Measurements from ENCODE around the gene SRSF4. TPM values are rescaled to one million over a fixed set of nuclear protein-coding genes. Genes with fewer than 3 reads are reported as not detected.

Gene SRSF4
- total RNA-seq, 1 experiment from 2014 or later: 44.1 TPM

GRCh38 chr1:29162025-29162424, 19.7 kb downstream of the SRSF4 start:
- Mint-ChIP-seq H3K27me3 (ENCODE audit: insufficient read depth, unreplicated experiment) (no peaks in the 10 kb centered on the region), H3K9me3 (ENCODE audit: unreplicated experiment) (no peaks in the 10 kb centered on the region), H3K27ac (ENCODE audit: unreplicated experiment) (no peak overlapping the region), H3K36me3 (ENCODE audit: insufficient read depth, unreplicated experiment) (peaks cover 67% of the 10 kb centered on the region), H3K4me1 (ENCODE audit: low read depth, unreplicated experiment) (no peaks in the 10 kb centered on the region), H3K4me3 (ENCODE audit: unreplicated experiment) (no peak overlapping the region)
- CTCF ChIA-PET: no interaction called here
- H3K4me1 ChIP-seq: peaks cover 15% of the 10 kb centered on the region
- H3K36me3 ChIP-seq (ENCODE audit: control insufficient read depth, insufficient read depth, low read length): peaks cover 2% of the 10 kb centered on the region; the same call in 1 of the 2 replicates
- no peak overlapping the region for H3K4me3 ChIP-seq (ENCODE audit: low read depth, low read length)
- BruUV-seq (replicated peaks): no TSS peak
- TF ChIP-seq CTCF (IDR thresholded peaks at IDR 0.05; ENCODE audit: insufficient read depth in 1 of 2, low read depth in 1 of 2, low read length in 1 of 2, severe bottlenecking in 1 of 2, unreplicated experiment in 1 of 2): no peak
- H3K9me3 ChIP-seq: peaks cover 4% of the 10 kb centered on the region; the same call in 1 of the 2 replicates
- POLR2A ChIA-PET: no interaction called here
- H3K27me3 ChIP-seq (replicated peaks; ENCODE audit: control insufficient read depth, insufficient read depth, low read length): no peaks in the 10 kb centered on the region
- intact Hi-C loops (cut with micrococcal nuclease; ENCODE audit: unreplicated experiment): no loop called here
- no peak for DNase-seq

GRCh38 chr1:29159773-29160172, 21.9 kb downstream of the SRSF4 start:
- Mint-ChIP-seq H3K4me3 (ENCODE audit: unreplicated experiment) (no peak overlapping the region), H3K4me1 (ENCODE audit: low read depth, unreplicated experiment) (no peaks in the 10 kb centered on the region), H3K36me3 (ENCODE audit: insufficient read depth, unreplicated experiment) (peaks cover 67% of the 10 kb centered on the region), H3K9me3 (ENCODE audit: unreplicated experiment) (no peaks in the 10 kb centered on the region), H3K27me3 (ENCODE audit: insufficient read depth, unreplicated experiment) (no peaks in the 10 kb centered on the region), H3K27ac (ENCODE audit: unreplicated experiment) (no peak overlapping the region)
- H3K27me3 ChIP-seq (replicated peaks; ENCODE audit: control insufficient read depth, insufficient read depth, low read length): no peaks in the 10 kb centered on the region
- peaks cover 4% of the 10 kb centered on the region; the same call in 1 of the 2 replicates for H3K9me3 ChIP-seq
- peaks cover 16% of the 10 kb centered on the region for H3K4me1 ChIP-seq
- ChIA-PET POLR2A (no interaction called here), CTCF (no interaction called here)
- intact Hi-C loops (cut with micrococcal nuclease; ENCODE audit: unreplicated experiment): no loop called here
- no TSS peak for BruUV-seq (replicated peaks)
- TF ChIP-seq CTCF (IDR thresholded peaks at IDR 0.05; ENCODE audit: insufficient read depth in 1 of 2, low read depth in 1 of 2, low read length in 1 of 2, severe bottlenecking in 1 of 2, unreplicated experiment in 1 of 2): no peak
- DNase-seq: no peak
- peaks cover 2% of the 10 kb centered on the region; the same call in 1 of the 2 replicates for H3K36me3 ChIP-seq (ENCODE audit: control insufficient read depth, insufficient read depth, low read length)
- H3K4me3 ChIP-seq (ENCODE audit: low read depth, low read length): no peak overlapping the region

GRCh38 chr1:29157269-29157601, 24.5 kb downstream of the SRSF4 start:
- Mint-ChIP-seq H3K36me3 (ENCODE audit: insufficient read depth, unreplicated experiment) (peaks cover 80% of the 10 kb centered on the region), H3K27ac (ENCODE audit: unreplicated experiment) (peak overlapping the region; percentile 82), H3K4me1 (ENCODE audit: low read depth, unreplicated experiment) (no peaks in the 10 kb centered on the region), H3K9me3 (ENCODE audit: unreplicated experiment) (no peaks in the 10 kb centered on the region), H3K27me3 (ENCODE audit: insufficient read depth, unreplicated experiment) (no peaks in the 10 kb centered on the region), H3K4me3 (ENCODE audit: unreplicated experiment) (peak overlapping the region; percentile 52)
- no TSS peak for BruUV-seq (replicated peaks)
- Histone ChIP-seq H3K9me3 (peaks cover 4% of the 10 kb centered on the region; the same call in 1 of the 2 replicates), H3K27me3 (replicated peaks; ENCODE audit: control insufficient read depth, insufficient read depth, low read length) (no peaks in the 10 kb centered on the region), H3K36me3 (ENCODE audit: control insufficient read depth, insufficient read depth, low read length) (peaks cover 2% of the 10 kb centered on the region; the same call in 1 of the 2 replicates), H3K4me3 (ENCODE audit: low read depth, low read length) (no peak overlapping the region), H3K4me1 (peaks cover 16% of the 10 kb centered on the region)
- TF ChIP-seq CTCF (IDR thresholded peaks at IDR 0.05; ENCODE audit: insufficient read depth in 1 of 2, low read depth in 1 of 2, low read length in 1 of 2, severe bottlenecking in 1 of 2, unreplicated experiment in 1 of 2): no peak
- DNase-seq: no peak
- intact Hi-C loops (cut with micrococcal nuclease; ENCODE audit: unreplicated experiment): no loop called here
- CTCF ChIA-PET: interaction anchor here (0.9 to 1.2 kb wide), 4 partner anchors 10 to 68 kb away, joined by 3 to 7 read pairs (median 3); partner anchors contain the start of gene SRSF4
- POLR2A ChIA-PET: interaction anchor here (0.7 to 1.2 kb wide), 2 partner anchors 9 to 30 kb away, joined by 3 read pairs; no protein-coding TSS in a partner anchor

All from Caco-2 (cell line).